NCI-H1048 (cell line): ENCODE measurements around the gene ZDHHC17.
A peak's percentile ranks its signal among the peaks of the same experiment; 100 is the strongest.

Source experiments
- DNase-seq: peaks from one replicate; lab custom pipeline; 2025; lab: John Stamatoyannopoulos, UW

ZDHHC17 gene

GRCh38 chr12:76878899-76879709, 115.2 kb downstream of the ZDHHC17 start, which contains the start of gene CSRP2:
CSRP2 (minus strand) TSS chr12:76879019; CDS start chr12:76866260, 12,759 bp downstream.
- peak; percentile 60 for DNase-seq

GRCh38 chr12:76879710-76880518, 116.0 kb downstream of the ZDHHC17 start:
- DNase-seq, result no peak

DNA sequence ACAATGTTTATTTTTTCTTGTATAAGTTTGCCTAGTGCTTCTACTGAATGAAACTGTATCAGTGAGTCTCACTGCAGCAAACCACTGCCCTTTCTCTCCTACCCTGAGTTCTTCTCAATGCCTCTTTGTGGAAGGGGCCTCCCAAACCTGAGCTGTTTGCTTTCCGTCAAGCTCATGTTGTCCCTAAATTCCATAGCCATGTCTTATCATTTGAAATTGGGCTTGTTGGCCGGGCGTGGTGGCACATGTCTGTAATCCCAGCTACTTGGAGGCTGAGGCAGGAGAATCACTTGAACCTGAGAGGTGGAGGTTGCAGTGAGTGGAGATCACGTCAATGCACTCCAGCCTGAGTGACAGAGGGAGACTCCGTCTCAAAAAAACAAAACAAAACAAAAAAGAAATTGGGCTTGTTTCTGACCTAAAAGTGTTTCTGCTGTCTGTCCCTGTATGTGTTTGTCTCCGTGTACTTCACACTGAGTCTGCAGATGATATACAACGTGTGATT, 116.7 kb downstream of the ZDHHC17 start:
- DNase-seq, result no peak

DNA sequence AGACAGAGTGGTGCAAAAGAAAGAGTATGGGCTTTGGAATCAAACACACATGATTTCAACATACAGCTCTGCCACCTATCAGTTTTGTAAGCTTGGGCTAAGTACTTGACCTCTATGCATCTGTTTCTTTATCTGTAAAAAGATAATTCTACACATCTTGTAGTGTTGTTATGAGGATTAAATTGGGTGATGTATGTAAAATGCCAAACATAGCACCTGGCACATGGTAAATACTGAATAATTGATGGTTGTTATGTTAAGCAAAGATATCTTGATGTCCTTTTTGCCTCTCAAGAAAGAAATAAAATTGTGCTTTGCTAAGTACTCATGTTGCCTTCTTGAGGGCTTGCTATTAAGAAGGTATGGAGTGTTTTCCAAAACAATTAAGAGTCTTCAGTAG, 117.2 kb downstream of the ZDHHC17 start:
- no peak for DNase-seq

GRCh38 chr12:76882367-76882766, 118.5 kb downstream of the ZDHHC17 start:
- no peak for DNase-seq

- no peak for DNase-seq
Observed at GRCh38 chr12:76883151-76883550, 119.2 kb downstream of the ZDHHC17 start.

- DNase-seq, result no peak
Observed at GRCh38 chr12:76883811-76884210, 119.9 kb downstream of the ZDHHC17 start.

- no peak for DNase-seq
Observed at GRCh38 chr12:76888775-76889174, 124.9 kb downstream of the ZDHHC17 start.

DNA sequence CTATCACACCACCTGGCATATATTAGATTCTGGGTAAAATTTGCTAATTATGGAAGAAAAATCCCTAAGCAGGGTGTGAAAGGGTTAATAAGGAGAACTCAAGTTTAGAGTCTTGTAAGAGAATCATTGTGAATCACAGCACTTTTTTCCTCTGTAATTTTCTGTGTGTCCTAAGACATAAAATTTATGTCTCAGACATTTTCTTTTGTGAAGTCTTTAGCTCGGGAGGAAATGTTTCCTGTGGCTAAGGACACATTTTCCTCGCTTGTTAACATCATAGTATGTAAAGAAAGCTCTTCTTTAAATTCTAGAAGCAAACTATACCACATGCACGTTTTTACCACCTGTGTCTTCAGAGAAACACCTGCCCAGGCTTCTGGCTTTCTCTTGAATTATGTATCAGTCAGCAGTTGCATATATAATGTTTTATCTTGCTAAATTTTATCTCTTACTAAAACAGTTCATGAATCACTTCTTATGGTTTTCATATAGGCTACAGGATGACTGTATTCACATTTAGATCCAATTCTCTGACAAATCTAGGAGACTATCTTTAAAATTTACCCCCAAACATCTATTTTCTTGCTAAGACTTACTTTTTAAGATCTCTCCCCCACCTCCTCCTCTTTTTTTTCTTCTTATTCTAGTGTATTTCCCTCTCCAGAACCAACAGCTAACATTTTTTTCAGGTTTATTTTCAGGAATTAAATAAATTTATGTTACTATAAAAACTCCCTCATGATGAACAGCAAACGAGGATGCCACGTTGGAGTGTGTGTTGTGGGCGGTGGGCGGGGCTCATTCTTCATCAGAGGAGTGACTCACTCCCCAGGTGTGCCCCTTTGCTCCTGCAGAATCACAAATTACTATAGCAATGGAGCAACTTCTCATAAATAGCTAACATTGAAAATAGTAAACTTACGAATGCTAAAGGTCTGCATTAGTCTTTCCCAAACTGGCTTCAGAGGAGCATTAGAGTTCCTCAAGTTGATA, 126.5 kb downstream of the ZDHHC17 start:
- no peak for DNase-seq

DNA sequence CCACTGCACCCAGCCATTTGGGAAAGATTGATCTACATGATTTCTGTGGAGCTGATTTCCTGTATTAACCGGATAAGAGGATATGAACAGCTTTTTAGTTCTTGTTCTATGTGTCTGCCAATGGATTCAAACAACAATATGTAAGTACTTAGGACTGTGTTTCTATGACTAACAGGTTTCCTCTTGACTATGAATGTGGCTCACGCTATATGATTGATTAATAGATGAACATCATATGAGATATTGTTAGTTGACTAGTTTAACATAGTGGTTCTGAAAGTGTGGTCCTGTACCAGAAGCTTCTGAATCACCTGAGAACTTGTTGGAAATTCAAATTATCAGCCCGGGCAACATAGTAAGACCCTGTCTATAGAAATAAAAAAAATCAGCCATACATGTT, 127.7 kb downstream of the ZDHHC17 start:
- DNase-seq, result no peak

- no peak for DNase-seq
Observed at GRCh38 chr12:76895796-76896195, 131.9 kb downstream of the ZDHHC17 start.

DNA sequence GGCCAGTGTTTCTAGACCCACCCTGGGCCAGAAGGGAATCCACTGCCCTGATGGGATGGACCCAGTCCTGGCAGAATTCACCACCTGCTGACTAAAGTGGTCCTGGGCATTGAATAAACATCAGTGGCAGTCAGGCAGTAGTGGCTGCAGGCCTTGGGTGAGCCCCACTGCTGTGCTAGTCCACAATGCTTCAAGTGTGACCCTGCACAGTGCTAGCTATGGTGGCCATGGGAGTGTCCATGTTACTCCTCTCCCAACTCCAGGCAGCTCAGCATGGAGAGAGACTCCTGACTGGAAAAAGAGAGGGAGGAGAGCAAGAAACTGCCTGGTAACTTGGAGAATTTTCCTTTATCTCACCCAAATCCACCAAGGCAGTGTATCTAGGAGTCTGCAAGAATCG, 132.4 kb downstream of the ZDHHC17 start:
- DNase-seq, result no peak

DNA sequence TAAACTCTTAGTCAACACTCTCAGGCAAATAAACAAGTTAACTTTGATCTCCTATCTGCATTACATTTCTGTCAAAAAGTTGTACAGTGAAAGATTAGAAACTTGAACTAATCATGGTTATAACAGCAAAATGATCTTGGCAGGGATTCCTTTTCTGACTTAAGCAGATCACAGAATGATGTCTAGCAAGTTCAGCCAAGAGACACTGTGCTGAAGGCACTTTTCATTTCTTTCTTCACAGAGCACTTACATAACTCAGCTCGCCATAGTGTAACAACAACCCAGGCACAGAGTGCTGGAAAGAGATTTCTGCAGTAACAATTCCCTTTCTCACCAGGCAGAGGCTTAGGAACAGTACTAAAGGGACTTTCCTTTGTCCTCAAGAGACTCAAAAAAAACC, 134.5 kb downstream of the ZDHHC17 start:
- DNase-seq, result no peak

- DNase-seq, result no peak
Observed at GRCh38 chr12:76899522-76899921, 135.6 kb downstream of the ZDHHC17 start.

GRCh38 chr12:76901628-76902380, 137.9 kb downstream of the ZDHHC17 start:
- DNase-seq, result no peak
